Upper lobe of right lung (tissue), 1 donor: ENCODE results near the gene C15orf61. TPM values are rescaled to one million over a fixed set of nuclear protein-coding genes. Genes with fewer than 3 reads are reported as not detected.

Experiments
- ATAC-seq: fragments of 200-7000 bp; cut with Tn5 transposase; one replicate; pipeline ENCODE4 v1.9.1; 2020; ENCODE audit warnings: mild to moderate bottlenecking, moderate library complexity
- DNase-seq: peaks from one replicate; pipeline ENCODE4 v3.0.0-alpha.2; 2020
- H3K27ac ChIP-seq: fragments of 200-600 bp; one replicate; pipeline ENCODE4 v1.8.0; 2022
- H3K27me3 ChIP-seq: fragments of 200-600 bp; one replicate; pipeline ENCODE4 v1.8.0; 2022; ENCODE audit warnings: mild to moderate bottlenecking
- H3K36me3 ChIP-seq: fragments of 200-600 bp; one replicate; pipeline ENCODE4 v1.8.0; 2022
- H3K4me1 ChIP-seq: fragments of 200-600 bp; one replicate; pipeline ENCODE4 v1.8.0; 2022
- H3K4me3 ChIP-seq: fragments of 200-600 bp; one replicate; pipeline ENCODE4 v1.8.0; 2022; ENCODE audit warnings: mild to moderate bottlenecking
- H3K9me3 ChIP-seq: fragments of 200-600 bp; one replicate; pipeline ENCODE4 v1.8.0; 2022
- intact Hi-C: fragments of 100-400 bp; cut with DNase I; formaldehyde crosslinking; loops from one replicate; pipeline ENCODE4 v1.11.0; 2022
- total RNA-seq: library from RNA; stranded (reverse); fragmentation: NEBNext Ultra II Directional; extraction: Animal tissue kit (Norgen Biotek cat#: 25700); gene quantifications from one replicate; pipeline ENCODE4 v1.2.1, GENCODE V29; 2021
- TF ChIP-seq, protein P1 (sequence below): fragments of 200-600 bp; IDR thresholded peaks from one replicate; pipeline ENCODE4 v1.8.0; 2022; ENCODE audit warnings: antibody characterized with exemption
- donor health status: DM: no; HTN: yes; CAD: no; lungs with severe emphysema.

The C15orf61 gene
- total RNA-seq, 1 donor from 2014 or later, result 7.4 TPM

- no peak for ATAC-seq
- TF ChIP-seq, protein P1, sequence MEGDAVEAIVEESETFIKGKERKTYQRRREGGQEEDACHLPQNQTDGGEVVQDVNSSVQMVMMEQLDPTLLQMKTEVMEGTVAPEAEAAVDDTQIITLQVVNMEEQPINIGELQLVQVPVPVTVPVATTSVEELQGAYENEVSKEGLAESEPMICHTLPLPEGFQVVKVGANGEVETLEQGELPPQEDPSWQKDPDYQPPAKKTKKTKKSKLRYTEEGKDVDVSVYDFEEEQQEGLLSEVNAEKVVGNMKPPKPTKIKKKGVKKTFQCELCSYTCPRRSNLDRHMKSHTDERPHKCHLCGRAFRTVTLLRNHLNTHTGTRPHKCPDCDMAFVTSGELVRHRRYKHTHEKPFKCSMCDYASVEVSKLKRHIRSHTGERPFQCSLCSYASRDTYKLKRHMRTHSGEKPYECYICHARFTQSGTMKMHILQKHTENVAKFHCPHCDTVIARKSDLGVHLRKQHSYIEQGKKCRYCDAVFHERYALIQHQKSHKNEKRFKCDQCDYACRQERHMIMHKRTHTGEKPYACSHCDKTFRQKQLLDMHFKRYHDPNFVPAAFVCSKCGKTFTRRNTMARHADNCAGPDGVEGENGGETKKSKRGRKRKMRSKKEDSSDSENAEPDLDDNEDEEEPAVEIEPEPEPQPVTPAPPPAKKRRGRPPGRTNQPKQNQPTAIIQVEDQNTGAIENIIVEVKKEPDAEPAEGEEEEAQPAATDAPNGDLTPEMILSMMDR, result no peak
- H3K36me3 ChIP-seq, result peaks cover 12% of the 10 kb centered on the region
Observed at GRCh38 chr15:67551207-67551743, 30.3 kb downstream of the C15orf61 start.

DNA sequence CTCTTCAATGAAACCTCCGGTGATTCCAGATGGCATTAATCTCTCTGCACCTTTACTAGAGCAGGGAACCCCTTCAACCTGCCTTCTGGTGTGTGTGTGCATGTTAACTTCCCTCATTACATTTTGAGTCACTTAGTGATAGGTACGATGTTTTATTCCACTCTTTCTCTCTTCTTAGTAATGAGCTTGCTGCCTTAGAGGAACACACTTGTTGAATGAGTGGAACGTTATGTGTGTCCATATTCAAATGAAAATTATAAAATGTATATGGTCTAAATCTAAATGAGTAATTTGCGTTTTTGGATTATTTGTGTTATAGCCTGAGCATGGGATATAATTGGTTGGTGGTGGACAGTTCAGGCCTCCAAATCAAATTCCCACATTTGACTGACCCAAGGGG lies 33.6 kb downstream of the C15orf61 start:
- intact Hi-C loops, result no loop called here
- DNase-seq (no peak), ATAC-seq (no peak)
- H3K36me3 ChIP-seq, result peaks cover 7% of the 10 kb centered on the region
- no peaks in the 10 kb centered on the region for H3K4me1 ChIP-seq
- H3K4me3 ChIP-seq, result no peak overlapping the region
- no peak overlapping the region for H3K27ac ChIP-seq
- no peaks in the 10 kb centered on the region for H3K9me3 ChIP-seq
- TF ChIP-seq, protein P1, result no peak
- no peaks in the 10 kb centered on the region for H3K27me3 ChIP-seq

More at GRCh38 chr15:67551207-67551743, 30.3 kb downstream of the C15orf61 start:
- intact Hi-C loops, result no loop called here
- H3K4me1 ChIP-seq, result peaks cover 4% of the 10 kb centered on the region
- no peaks in the 10 kb centered on the region for H3K9me3 ChIP-seq
- DNase-seq, result no peak
- H3K27ac ChIP-seq, result no peak overlapping the region
- H3K27me3 ChIP-seq, result no peaks in the 10 kb centered on the region
- no peak overlapping the region for H3K4me3 ChIP-seq

DNA sequence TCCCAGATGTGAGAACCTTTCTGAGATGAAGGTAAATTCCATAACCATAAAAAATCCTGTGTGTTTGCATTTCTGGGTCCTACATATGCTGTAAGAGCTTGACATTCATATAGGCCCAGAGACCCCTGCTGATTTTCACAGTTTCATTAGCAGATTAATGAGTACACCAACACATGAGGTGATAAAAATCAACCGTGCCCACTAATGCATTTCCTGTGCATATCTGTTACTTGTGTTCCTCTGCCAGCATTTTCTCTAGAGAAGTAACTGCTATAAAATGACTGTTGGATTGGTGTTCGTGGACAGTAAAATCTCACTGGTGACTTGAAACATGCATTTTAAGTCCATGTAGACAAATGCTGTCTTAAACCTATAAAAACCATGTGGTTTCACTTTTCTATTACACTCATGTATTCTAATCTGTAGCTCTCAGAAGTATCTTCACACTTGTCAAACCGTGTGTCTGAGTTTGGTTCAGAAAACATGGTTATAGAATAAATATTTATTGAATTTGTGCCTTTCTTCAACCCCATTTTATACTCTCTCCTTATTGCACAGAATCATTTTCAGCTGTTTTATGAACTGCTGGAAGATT lies 36.1 kb downstream of the C15orf61 start:
- ATAC-seq, result no peak
- no peaks in the 10 kb centered on the region for H3K4me1 ChIP-seq
- intact Hi-C loops, result no loop called here
- H3K9me3 ChIP-seq, result no peaks in the 10 kb centered on the region
- DNase-seq, result no peak
- no peak overlapping the region for H3K27ac ChIP-seq
- TF ChIP-seq, protein P1, result no peak
- H3K36me3 ChIP-seq, result no peaks in the 10 kb centered on the region
- no peak overlapping the region for H3K4me3 ChIP-seq
- no peaks in the 10 kb centered on the region for H3K27me3 ChIP-seq

DNA sequence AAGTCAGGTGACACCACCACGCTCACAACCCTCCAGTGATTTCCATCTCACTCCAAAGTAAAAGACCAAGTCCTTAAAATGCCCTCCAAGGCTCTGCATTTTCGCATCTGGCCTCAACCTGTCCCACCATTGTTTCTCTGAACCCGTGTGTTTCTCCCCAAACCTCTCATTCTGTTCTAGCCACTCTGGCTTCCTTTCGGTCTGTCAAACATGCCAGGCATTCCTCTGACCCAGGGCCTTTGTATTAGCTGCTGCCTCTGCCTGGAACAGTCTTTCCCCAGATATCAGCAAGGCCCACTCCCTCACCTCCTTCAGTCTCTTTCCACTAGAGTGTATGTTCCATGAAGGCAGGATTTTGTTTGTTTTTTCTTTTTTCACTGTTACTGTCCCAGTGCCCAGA lies 37.6 kb downstream of the C15orf61 start:
- TF ChIP-seq, protein P1, result no peak
- ATAC-seq (no peak), DNase-seq (no peak)
- Histone ChIP-seq H3K4me3 (no peak overlapping the region), H3K4me1 (no peaks in the 10 kb centered on the region), H3K27me3 (no peaks in the 10 kb centered on the region), H3K36me3 (no peaks in the 10 kb centered on the region), H3K27ac (no peak overlapping the region), H3K9me3 (no peaks in the 10 kb centered on the region)
- intact Hi-C loops, result no loop called here

- DNase-seq (no peak), ATAC-seq (no peak)
- H3K27ac ChIP-seq, result no peak overlapping the region
- no peak overlapping the region for H3K4me3 ChIP-seq
- TF ChIP-seq, protein P1, result no peak
- no peaks in the 10 kb centered on the region for H3K36me3 ChIP-seq
- intact Hi-C loops, result no loop called here
- H3K4me1 ChIP-seq, result no peaks in the 10 kb centered on the region
- no peaks in the 10 kb centered on the region for H3K9me3 ChIP-seq
- no peaks in the 10 kb centered on the region for H3K27me3 ChIP-seq
Observed at GRCh38 chr15:67559158-67559557, 38.2 kb downstream of the C15orf61 start.

- Histone ChIP-seq H3K4me1 (no peaks in the 10 kb centered on the region), H3K4me3 (no peak overlapping the region), H3K27me3 (no peaks in the 10 kb centered on the region), H3K27ac (no peak overlapping the region), H3K9me3 (no peaks in the 10 kb centered on the region), H3K36me3 (no peaks in the 10 kb centered on the region)
- DNase-seq, result no peak
- TF ChIP-seq, protein P1, result no peak
- ATAC-seq, result no peak
- intact Hi-C loops, result no loop called here
Observed at GRCh38 chr15:67559576-67559975, 38.6 kb downstream of the C15orf61 start.
